ENCODE data around the gene DIRAS3.

DIRAS3 gene

GRCh38 chr1:68057564-68057963 is 7.1 kb upstream of the DIRAS3 start:
- TF ChIP-seq POLR2A (IDR thresholded peaks at IDR 0.05; ENCODE audit: low read depth, low read length) = no peak
- no peak for TF ChIP-seq POLR2AphosphoS5 (IDR thresholded peaks at IDR 0.05; ENCODE audit: low read depth, low read length)
- TF ChIP-seq PAX5 (IDR thresholded peaks at IDR 0.05; ENCODE audit: insufficient read depth, low read length, severe bottlenecking) = no peak
- TF ChIP-seq POU2F2 (IDR thresholded peaks at IDR 0.05; ENCODE audit: low read depth, low read length) = no peak
- TF ChIP-seq TAF1 (IDR thresholded peaks at IDR 0.05; ENCODE audit: low read depth, low read length) = no peak
- no peak for TF ChIP-seq SPI1 (IDR thresholded peaks at IDR 0.05; ENCODE audit: low read depth, low read length)
- no peak for DNase-seq (ENCODE audit: insufficient read length, low spot score)
- FAIRE-seq = no peak

GRCh38 chr1:68057050-68057449 is 6.6 kb upstream of the DIRAS3 start:
- DNase-seq (ENCODE audit: insufficient read length, low spot score) = no peak
- no peak for FAIRE-seq
- no peak for TF ChIP-seq PAX5 (IDR thresholded peaks at IDR 0.05; ENCODE audit: insufficient read depth, low read length, severe bottlenecking)
- TF ChIP-seq SPI1 (IDR thresholded peaks at IDR 0.05; ENCODE audit: low read depth, low read length) = no peak
- TF ChIP-seq TAF1 (IDR thresholded peaks at IDR 0.05; ENCODE audit: low read depth, low read length) = no peak
- no peak for TF ChIP-seq POU2F2 (IDR thresholded peaks at IDR 0.05; ENCODE audit: low read depth, low read length)
- no peak for TF ChIP-seq POLR2AphosphoS5 (IDR thresholded peaks at IDR 0.05; ENCODE audit: low read depth, low read length)
- TF ChIP-seq POLR2A (IDR thresholded peaks at IDR 0.05; ENCODE audit: low read depth, low read length) = no peak

GRCh38 chr1:68051475-68051874 is 1.0 kb upstream of the DIRAS3 start:
- DNase-seq (ENCODE audit: insufficient read length, low spot score) = no peak
- TF ChIP-seq SPI1 (IDR thresholded peaks at IDR 0.05; ENCODE audit: low read depth, low read length) = no peak
- no peak for TF ChIP-seq POU2F2 (IDR thresholded peaks at IDR 0.05; ENCODE audit: low read depth, low read length)
- no peak for TF ChIP-seq POLR2A (IDR thresholded peaks at IDR 0.05; ENCODE audit: low read depth, low read length)
- no peak for TF ChIP-seq TAF1 (IDR thresholded peaks at IDR 0.05; ENCODE audit: low read depth, low read length)
- TF ChIP-seq PAX5 (IDR thresholded peaks at IDR 0.05; ENCODE audit: insufficient read depth, low read length, severe bottlenecking) = no peak
- TF ChIP-seq POLR2AphosphoS5 (IDR thresholded peaks at IDR 0.05; ENCODE audit: low read depth, low read length) = no peak
- FAIRE-seq = no peak

- FAIRE-seq (no peak), DNase-seq (ENCODE audit: insufficient read length, low spot score) (no peak)
- TF ChIP-seq POU2F2 (IDR thresholded peaks at IDR 0.05; ENCODE audit: low read depth, low read length) = no peak
- no peak for TF ChIP-seq TAF1 (IDR thresholded peaks at IDR 0.05; ENCODE audit: low read depth, low read length)
- TF ChIP-seq POLR2A (IDR thresholded peaks at IDR 0.05; ENCODE audit: low read depth, low read length) = no peak
- no peak for TF ChIP-seq PAX5 (IDR thresholded peaks at IDR 0.05; ENCODE audit: insufficient read depth, low read length, severe bottlenecking)
- TF ChIP-seq SPI1 (IDR thresholded peaks at IDR 0.05; ENCODE audit: low read depth, low read length) = no peak
- TF ChIP-seq POLR2AphosphoS5 (IDR thresholded peaks at IDR 0.05; ENCODE audit: low read depth, low read length) = no peak
These were observed 2.8 kb downstream of the DIRAS3 start for GRCh38 chr1:68047659-68048026.

GRCh38 chr1:68046885-68047658 is 3.4 kb downstream of the DIRAS3 start:
- no peak for DNase-seq (ENCODE audit: insufficient read length, low spot score)
- TF ChIP-seq SPI1 (IDR thresholded peaks at IDR 0.05; ENCODE audit: low read depth, low read length) (no peak), PAX5 (IDR thresholded peaks at IDR 0.05; ENCODE audit: insufficient read depth, low read length, severe bottlenecking) (no peak)
- no peak for FAIRE-seq

GRCh38 chr1:68046423-68046822 is 4.0 kb downstream of the DIRAS3 start:
- no peak for FAIRE-seq
- DNase-seq (ENCODE audit: insufficient read length, low spot score) = no peak
- TF ChIP-seq POU2F2 (IDR thresholded peaks at IDR 0.05; ENCODE audit: low read depth, low read length) (no peak), POLR2AphosphoS5 (IDR thresholded peaks at IDR 0.05; ENCODE audit: low read depth, low read length) (no peak), POLR2A (IDR thresholded peaks at IDR 0.05; ENCODE audit: low read depth, low read length) (no peak), SPI1 (IDR thresholded peaks at IDR 0.05; ENCODE audit: low read depth, low read length) (no peak), TAF1 (IDR thresholded peaks at IDR 0.05; ENCODE audit: low read depth, low read length) (no peak), PAX5 (IDR thresholded peaks at IDR 0.05; ENCODE audit: insufficient read depth, low read length, severe bottlenecking) (no peak)

- FAIRE-seq = no peak
- no peak for TF ChIP-seq POU2F2 (IDR thresholded peaks at IDR 0.05; ENCODE audit: low read depth, low read length)
- no peak for TF ChIP-seq POLR2A (IDR thresholded peaks at IDR 0.05; ENCODE audit: low read depth, low read length)
- TF ChIP-seq SPI1 (IDR thresholded peaks at IDR 0.05; ENCODE audit: low read depth, low read length) = no peak
- TF ChIP-seq TAF1 (IDR thresholded peaks at IDR 0.05; ENCODE audit: low read depth, low read length) = no peak
- TF ChIP-seq PAX5 (IDR thresholded peaks at IDR 0.05; ENCODE audit: insufficient read depth, low read length, severe bottlenecking) = no peak
- no peak for TF ChIP-seq POLR2AphosphoS5 (IDR thresholded peaks at IDR 0.05; ENCODE audit: low read depth, low read length)
These were observed 4.8 kb downstream of the DIRAS3 start for GRCh38 chr1:68045511-68046180.

GRCh38 chr1:68043443-68044090 is 6.9 kb downstream of the DIRAS3 start:
- no peak for TF ChIP-seq POU2F2 (IDR thresholded peaks at IDR 0.05; ENCODE audit: low read depth, low read length)
- no peak for TF ChIP-seq POLR2A (IDR thresholded peaks at IDR 0.05; ENCODE audit: low read depth, low read length)
- TF ChIP-seq SPI1 (IDR thresholded peaks at IDR 0.05; ENCODE audit: low read depth, low read length) = no peak
- DNase-seq (ENCODE audit: insufficient read length, low spot score) (no peak), FAIRE-seq (no peak)

More at GRCh38 chr1:68045511-68046180, 4.8 kb downstream of the DIRAS3 start:
- no peak for DNase-seq (ENCODE audit: insufficient read length, low spot score)

GRCh38 chr1:68036946-68037345 is 13.5 kb downstream of the DIRAS3 start:
- no peak for TF ChIP-seq POLR2A (IDR thresholded peaks at IDR 0.05; ENCODE audit: low read depth, low read length)
- no peak for TF ChIP-seq SPI1 (IDR thresholded peaks at IDR 0.05; ENCODE audit: low read depth, low read length)
- no peak for TF ChIP-seq POU2F2 (IDR thresholded peaks at IDR 0.05; ENCODE audit: low read depth, low read length)
- TF ChIP-seq PAX5 (IDR thresholded peaks at IDR 0.05; ENCODE audit: insufficient read depth, low read length, severe bottlenecking) = no peak
- TF ChIP-seq TAF1 (IDR thresholded peaks at IDR 0.05; ENCODE audit: low read depth, low read length) = no peak
- TF ChIP-seq POLR2AphosphoS5 (IDR thresholded peaks at IDR 0.05; ENCODE audit: low read depth, low read length) = no peak
- FAIRE-seq = no peak

More at GRCh38 chr1:68036946-68037345, 13.5 kb downstream of the DIRAS3 start:
- no peak for DNase-seq (ENCODE audit: insufficient read length, low spot score)
